Upper lobe of left lung (tissue), 4 donors: ENCODE results near the gene ABCD3.

ENCODE experiments used
- EP300 ChIP-seq, 4 donors: sonication (generic); formaldehyde crosslinking; IDR thresholded peaks; one replicate each; pipeline ENCODE4 v1.5.1; 2017; ENCODE audit warnings: antibody characterized with exemption in 4 of 4, control low read depth in 2 of 4
- POLR2A ChIP-seq, 4 donors: fragments of 450-650 bp; IDR thresholded peaks; one replicate each; pipeline ENCODE4 v1.5.1; 2016 to 2017; ENCODE audit warnings: antibody characterized with exemption in 4 of 4, mild to moderate bottlenecking in 2 of 4
- TF ChIP-seq, protein P1 (sequence below), 6 experiments: fragments of 450-650 bp in 4 of 6; fragments of 200-600 bp in 2 of 6; sonication (generic) in 2 of 6; IDR thresholded peaks; one replicate each; pipeline ENCODE4 v1.5.1; 2016 to 2019; ENCODE audit warnings: antibody characterized with exemption in 6 of 6

GRCh38 chr1:94398356-94398755 lies 19.8 kb upstream of the ABCD3 start:
- TF ChIP-seq POLR2A (IDR thresholded peaks at IDR 0.05), result no peak
- TF ChIP-seq, protein P1, sequence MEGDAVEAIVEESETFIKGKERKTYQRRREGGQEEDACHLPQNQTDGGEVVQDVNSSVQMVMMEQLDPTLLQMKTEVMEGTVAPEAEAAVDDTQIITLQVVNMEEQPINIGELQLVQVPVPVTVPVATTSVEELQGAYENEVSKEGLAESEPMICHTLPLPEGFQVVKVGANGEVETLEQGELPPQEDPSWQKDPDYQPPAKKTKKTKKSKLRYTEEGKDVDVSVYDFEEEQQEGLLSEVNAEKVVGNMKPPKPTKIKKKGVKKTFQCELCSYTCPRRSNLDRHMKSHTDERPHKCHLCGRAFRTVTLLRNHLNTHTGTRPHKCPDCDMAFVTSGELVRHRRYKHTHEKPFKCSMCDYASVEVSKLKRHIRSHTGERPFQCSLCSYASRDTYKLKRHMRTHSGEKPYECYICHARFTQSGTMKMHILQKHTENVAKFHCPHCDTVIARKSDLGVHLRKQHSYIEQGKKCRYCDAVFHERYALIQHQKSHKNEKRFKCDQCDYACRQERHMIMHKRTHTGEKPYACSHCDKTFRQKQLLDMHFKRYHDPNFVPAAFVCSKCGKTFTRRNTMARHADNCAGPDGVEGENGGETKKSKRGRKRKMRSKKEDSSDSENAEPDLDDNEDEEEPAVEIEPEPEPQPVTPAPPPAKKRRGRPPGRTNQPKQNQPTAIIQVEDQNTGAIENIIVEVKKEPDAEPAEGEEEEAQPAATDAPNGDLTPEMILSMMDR (IDR thresholded peaks at IDR 0.05), result no peak
- no peak for TF ChIP-seq EP300 (IDR thresholded peaks at IDR 0.05)
